GM23248 (cell line): Measurements from ENCODE around the gene THAP9. TPM values are rescaled to one million over a fixed set of nuclear protein-coding genes. Genes with fewer than 3 reads are reported as not detected.

Source experiments
- DNase-seq: peaks from one replicate; pipeline ENCODE4 v3.0.0-alpha.2; 2015
- H2AFZ ChIP-seq: fragments of 200-600 bp; sonication (generic); 2 replicates; pipeline ENCODE4 v1.6.1; 2016; ENCODE audit warnings: antibody characterized with exemption
- H3F3A ChIP-seq: fragments of 200-600 bp; sonication (generic); 2 replicates; pipeline ENCODE4 v1.6.1; 2016; ENCODE audit warnings: mild to moderate bottlenecking, antibody characterized with exemption, mixed run types; ENCODE audit not compliant: insufficient read depth
- H3K27ac ChIP-seq: fragments of 200-600 bp; sonication (generic); 2 replicates; pipeline ENCODE4 v1.5.1; 2016; ENCODE audit warnings: mild to moderate bottlenecking
- H3K27me3 ChIP-seq: fragments of 200-600 bp; sonication (generic); replicated peaks from 2 replicates; pipeline ENCODE4 v1.6.1; 2016; ENCODE audit warnings: mild to moderate bottlenecking; ENCODE audit not compliant: insufficient read depth
- H3K36me3 ChIP-seq: fragments of 200-600 bp; sonication (generic); 2 replicates; pipeline ENCODE4 v1.6.1; 2016; ENCODE audit warnings: low read depth, mild to moderate bottlenecking
- H3K4me1 ChIP-seq: fragments of 200-600 bp; sonication (generic); 2 replicates; pipeline ENCODE4 v1.6.1; 2016; ENCODE audit warnings: mild to moderate bottlenecking; ENCODE audit not compliant: insufficient read depth
- H3K4me2 ChIP-seq: fragments of 200-600 bp; sonication (generic); one replicate; pipeline ENCODE4 v1.6.1; 2016; ENCODE audit warnings: mild to moderate bottlenecking; ENCODE audit not compliant: unreplicated experiment
- H3K4me3 ChIP-seq: fragments of 200-600 bp; sonication (generic); 2 replicates; pipeline ENCODE4 v1.5.1; 2016; ENCODE audit warnings: mild to moderate bottlenecking
- H3K79me2 ChIP-seq: fragments of 200-600 bp; sonication (generic); 2 replicates; pipeline ENCODE4 v1.6.1; 2016; ENCODE audit warnings: mild to moderate bottlenecking; ENCODE audit not compliant: insufficient read depth
- H3K9ac ChIP-seq: fragments of 200-600 bp; sonication (generic); 2 replicates; pipeline ENCODE4 v1.6.1; 2016; ENCODE audit warnings: mild to moderate bottlenecking
- H3K9me2 ChIP-seq: fragments of 200-600 bp; sonication (generic); 2 replicates; pipeline ENCODE4 v1.6.1; 2016; ENCODE audit warnings: mixed run types, mild to moderate bottlenecking, moderate library complexity; ENCODE audit not compliant: insufficient read depth
- H3K9me3 ChIP-seq: fragments of 200-600 bp; sonication (generic); one replicate; pipeline ENCODE4 v1.6.1; 2017; ENCODE audit warnings: low read depth
- H4K20me1 ChIP-seq: fragments of 200-600 bp; sonication (generic); 2 replicates; pipeline ENCODE4 v1.6.0; 2016; ENCODE audit not compliant: insufficient read depth
- EZH2 ChIP-seq: fragments of 200-600 bp; sonication (generic); IDR thresholded peaks from 2 replicates; pipeline ENCODE4 v1.6.1; 2018; ENCODE audit warnings: antibody characterized with exemption, mild to moderate bottlenecking; ENCODE audit not compliant: insufficient read depth, poor library complexity, severe bottlenecking
- EZH2phosphoT487 ChIP-seq: fragments of 200-600 bp; sonication (generic); IDR thresholded peaks from 2 replicates; pipeline ENCODE4 v1.6.1; 2018; ENCODE audit warnings: antibody characterized with exemption, moderate library complexity, mild to moderate bottlenecking, low read depth; ENCODE audit not compliant: insufficient read depth
- WGBS, 2 experiments: methylation state at CpG; one replicate each; pipeline ENCODE4 v1.1.6; 2015 to 2017; ENCODE audit warnings: low lambda C conversion rate in 2 of 2, low coverage in 1 of 2; ENCODE audit errors: missing lambda C conversion rate in 2 of 2; 5-methylcytosine and 5-hydroxymethylcytosine counted together
- in situ Hi-C: fragments of 300-500 bp; cut with MboI; formaldehyde crosslinking; loops from 2 replicates; pipeline ENCODE4 v1.15.0; 2020
- polyA plus RNA-seq: library from polyadenylated mRNA; unstranded; fragments of >200 nt; fragmentation: Nextera tagmentation; extraction: Ambion mirVana; gene quantifications from 2 replicates; pipeline ENCODE4 v1.2.1, GENCODE V29; 2016
- total RNA-seq: library from RNA; depleted of rRNA; stranded (reverse); fragments of >200 nt; shearing (Covaris generic); gene quantifications from 2 replicates; pipeline ENCODE4 v1.2.3, GENCODE V29; 2014

THAP9 gene
- total and polyA plus RNA-seq, 2 experiments from 2014 or later: 2.0 to 3.9 TPM

- Histone ChIP-seq H3K9me2 (no peaks in the 10 kb centered on the region), H3K79me2 (no peaks in the 10 kb centered on the region), H3K9me3 (no peaks in the 10 kb centered on the region), H3K4me3 (no peak overlapping the region), H3K27ac (no peak overlapping the region), H3K27me3 (no peaks in the 10 kb centered on the region), H2AFZ (no peak overlapping the region), H3K4me2 (no peak overlapping the region), H3F3A (no peaks in the 10 kb centered on the region; the same call in 1 of the 2 replicates), H4K20me1 (no peaks in the 10 kb centered on the region), H3K36me3 (0 out of 2 replicates have a peak, but pooled peaks cover under 1% of the 10 kb centered on the region), H3K4me1 (peaks cover 6% of the 10 kb centered on the region; the same call in 1 of the 2 replicates), H3K9ac (no peak overlapping the region)
- WGBS, 2 experiments: 81 to 84% methylated on average over 7 of the region's 7 CpGs
- TF ChIP-seq EZH2phosphoT487: no peak
- no peak for TF ChIP-seq EZH2
- DNase-seq: no peak
- in situ Hi-C loops: no loop called here
Measured at GRCh38 chr4:82918091-82918490, 17.6 kb downstream of the THAP9 start.

- Histone ChIP-seq H3K9me3 (no peaks in the 10 kb centered on the region), H4K20me1 (no peaks in the 10 kb centered on the region), H3K27ac (no peak overlapping the region), H3K9ac (no peak overlapping the region), H3K36me3 (0 out of 2 replicates have a peak, but pooled peaks cover 7% of the 10 kb centered on the region), H3F3A (no peaks in the 10 kb centered on the region; the same call in 1 of the 2 replicates), H3K79me2 (no peaks in the 10 kb centered on the region), H2AFZ (no peak overlapping the region), H3K4me1 (no peaks in the 10 kb centered on the region), H3K4me3 (no peak overlapping the region), H3K9me2 (no peaks in the 10 kb centered on the region), H3K27me3 (no peaks in the 10 kb centered on the region), H3K4me2 (no peak overlapping the region)
- in situ Hi-C loops: no loop called here
- TF ChIP-seq EZH2phosphoT487: no peak
- no peak for TF ChIP-seq EZH2
- WGBS, 2 experiments: 78 to 80% methylated on average over 2 of the region's 2 CpGs
- DNase-seq: no peak
Measured at GRCh38 chr4:82919386-82919785, 18.9 kb downstream of the THAP9 start.

- Histone ChIP-seq H3K4me1 (no peaks in the 10 kb centered on the region), H3K27me3 (no peaks in the 10 kb centered on the region), H3K9ac (no peak overlapping the region), H3K36me3 (0 out of 2 replicates have a peak, but pooled peaks cover 7% of the 10 kb centered on the region), H2AFZ (no peak overlapping the region), H3K79me2 (no peaks in the 10 kb centered on the region), H3K4me3 (no peak overlapping the region), H4K20me1 (no peaks in the 10 kb centered on the region), H3K9me3 (no peaks in the 10 kb centered on the region), H3K4me2 (no peak overlapping the region), H3K9me2 (no peaks in the 10 kb centered on the region), H3K27ac (no peak overlapping the region), H3F3A (no peaks in the 10 kb centered on the region; the same call in 1 of the 2 replicates)
- no peak for TF ChIP-seq EZH2
- TF ChIP-seq EZH2phosphoT487: no peak
- no peak for DNase-seq
- in situ Hi-C loops: no loop called here
Measured at GRCh38 chr4:82921795-82922194, 21.3 kb downstream of the THAP9 start.

- H3K4me2 ChIP-seq: no peak overlapping the region
- DNase-seq: no peak
- no peak for TF ChIP-seq EZH2
- no peak for TF ChIP-seq EZH2phosphoT487
- H3K27ac ChIP-seq: no peak overlapping the region
- H3K4me1 ChIP-seq: no peaks in the 10 kb centered on the region
- no peak overlapping the region for H2AFZ ChIP-seq
- WGBS, 2 experiments: 94 to 98% methylated on average over 5 of the region's 5 CpGs
- no peaks in the 10 kb centered on the region for H3K27me3 ChIP-seq
- peaks cover 9% of the 10 kb centered on the region for H3K36me3 ChIP-seq
- H3K4me3 ChIP-seq: no peak overlapping the region
- H3K9ac ChIP-seq: no peak overlapping the region
- in situ Hi-C loops: no loop called here
- no peaks in the 10 kb centered on the region for H3K9me2 ChIP-seq
- H3K9me3 ChIP-seq: no peaks in the 10 kb centered on the region
- H4K20me1 ChIP-seq: no peaks in the 10 kb centered on the region
- no peaks in the 10 kb centered on the region for H3F3A ChIP-seq
- no peaks in the 10 kb centered on the region for H3K79me2 ChIP-seq
Measured at GRCh38 chr4:82930848-82931755, 30.6 kb downstream of the THAP9 start.
